Stimulated activated CD8-positive, alpha-beta memory T cell treated with anti-CD3 and anti-CD28 coated beads, Interleukin-15, amount 100 ng/mL, for 48 hours (primary cell): ENCODE data around the gene CCL11.

Experiments used
- DNase-seq, 2 donors: peaks; one replicate each; pipeline ENCODE4 v3.0.0-alpha.2; 2020; ENCODE audit warnings: low read depth in 2 of 2

The CCL11 gene

GRCh38 chr17:34285286-34285792 lies at the start of gene CCL11:
TSS of gene CCL11 (plus strand) at chr17:34285742. CDS start at chr17:34285809, 67 bp downstream.
- no peak for DNase-seq

GRCh38 chr17:34236281-34236892 lies 49.2 kb upstream of the CCL11 start:
- DNase-seq, result no peak

GRCh38 chr17:34237458-34237857 lies 48.1 kb upstream of the CCL11 start:
- DNase-seq, result no peak

GRCh38 chr17:34241062-34241461 lies 44.5 kb upstream of the CCL11 start:
- DNase-seq, result no peak

GRCh38 chr17:34242587-34243363 lies 42.8 kb upstream of the CCL11 start:
- DNase-seq, result no peak

- DNase-seq, result no peak
Measured at GRCh38 chr17:34243364-34244320, 41.9 kb upstream of the CCL11 start.

GRCh38 chr17:34245351-34245905 lies 40.1 kb upstream of the CCL11 start:
- DNase-seq, result no peak

- no peak for DNase-seq
Measured at GRCh38 chr17:34246446-34246845, 39.1 kb upstream of the CCL11 start.

GRCh38 chr17:34246881-34247280 lies 38.7 kb upstream of the CCL11 start:
- no peak for DNase-seq

GRCh38 chr17:34248511-34249024 lies 37.0 kb upstream of the CCL11 start:
- DNase-seq, result no peak

- no peak for DNase-seq
Measured at GRCh38 chr17:34249061-34249460, 36.5 kb upstream of the CCL11 start.

- no peak for DNase-seq
Measured at GRCh38 chr17:34249478-34249877, 36.1 kb upstream of the CCL11 start.

- no peak for DNase-seq
Measured at GRCh38 chr17:34251186-34251585, 34.4 kb upstream of the CCL11 start.

GRCh38 chr17:34252095-34252443 lies 33.5 kb upstream of the CCL11 start:
- no peak for DNase-seq

- DNase-seq, result no peak
Measured at GRCh38 chr17:34252444-34253138, 33.0 kb upstream of the CCL11 start.

GRCh38 chr17:34253139-34253525 lies 32.4 kb upstream of the CCL11 start:
- no peak for DNase-seq

- no peak for DNase-seq
Measured at GRCh38 chr17:34254146-34254545, 31.4 kb upstream of the CCL11 start.

- no peak for DNase-seq
Measured at GRCh38 chr17:34254651-34255380, 30.7 kb upstream of the CCL11 start, which contains the start of gene CCL2. TSS of gene CCL2 (plus strand) at chr17:34255285. CDS start at chr17:34255350, 65 bp downstream.

- DNase-seq, result no peak
Measured at GRCh38 chr17:34255381-34255732, 30.2 kb upstream of the CCL11 start.

- no peak for DNase-seq
Measured at GRCh38 chr17:34255841-34256240, 29.7 kb upstream of the CCL11 start.
